HepG2 (cell line): ENCODE results near the gene PDE3A. TPM values are rescaled to one million over a fixed set of nuclear protein-coding genes. Genes with fewer than 3 reads are reported as not detected.

Experiments used
- ATAC-seq: fragments of 200-7000 bp; cut with Tn5 transposase; 3 replicates; pipeline ENCODE4 v1.9.1; 2020; ENCODE audit warnings: mild to moderate bottlenecking, moderate library complexity
- BruUV-seq: library from RNA; stranded (reverse); fragments of 400-500 nt; replicated peaks from 2 replicates; lab custom pipeline; 2021; lab: Mats Ljungman, UMichigan
- CTCF ChIA-PET: fragments of 300-600 bp; formaldehyde crosslinking; extraction: SDS; loops from one replicate; lab custom pipeline; 2021; ENCODE audit warnings: low total read pairs, inconsistent platforms, low intra/inter-chr PET ratio; lab: Yijun Ruan, JAX
- POLR2A ChIA-PET: fragments of 350-600 bp; sonication (Branson Sonifier 250); formaldehyde crosslinking; loops from one replicate; lab custom pipeline; 2020; ENCODE audit warnings: antibody characterized with exemption, inconsistent platforms; lab: Yijun Ruan, JAX
- DNase-seq: peaks from one replicate; pipeline ENCODE4 v3.0.0-alpha.2; 2015; ENCODE audit warnings: low spot score
- FAIRE-seq: peaks from 3 replicates; lab custom pipeline; 2011; peaks lifted over from hg19 to GRCh38; lab: Jason Lieb, UNC
- H2AFZ ChIP-seq: one replicate; pipeline ENCODE4 v1.6.1; 2011; ENCODE audit warnings: low read length, inconsistent platforms
- H3K27ac ChIP-seq: fragments of 300-600 bp; 3 replicates; pipeline ENCODE4 v1.8.0; 2011; ENCODE audit warnings: mixed run types, mild to moderate bottlenecking, mixed read lengths, low read length, inconsistent platforms; ENCODE audit not compliant: insufficient read depth; ENCODE audit errors: extremely low read length
- H3K27me3 ChIP-seq, 2 experiments: fragments of 200-600 bp in 1 of 2; 2 replicates in 1 of 2; 3 replicates in 1 of 2; pipeline versions ENCODE4 v1.6.0 to v1.8.0; 2011; ENCODE audit warnings: low read length in 2 of 2, mild to moderate bottlenecking in 2 of 2, moderate library complexity in 2 of 2, inconsistent platforms in 1 of 2; ENCODE audit not compliant: insufficient read depth in 2 of 2, control insufficient read depth in 1 of 2
- H3K36me3 ChIP-seq, 2 experiments: fragments of 200-600 bp in 1 of 2; replicated peaks in 1 of 2; 2 replicates in 1 of 2; 3 replicates in 1 of 2; pipeline versions ENCODE4 v1.5.1 to v1.8.0; 2011; ENCODE audit warnings: low read length in 2 of 2, inconsistent platforms in 1 of 2; ENCODE audit not compliant: insufficient read depth in 2 of 2, control insufficient read depth in 1 of 2
- H3K4me1 ChIP-seq: 2 replicates; pipeline ENCODE4 v1.5.1; 2012; ENCODE audit warnings: low read length, inconsistent platforms; ENCODE audit not compliant: insufficient read depth
- H3K4me2 ChIP-seq: 2 replicates; pipeline ENCODE4 v1.6.0; 2011; ENCODE audit warnings: low read depth, low read length, inconsistent platforms
- H3K4me3 ChIP-seq, 3 experiments: fragments of 200-600 bp in 1 of 3; sonication (generic), shearing (Covaris generic) in 1 of 3; replicated peaks in 1 of 3; 2 replicates each; pipeline ENCODE4 v1.5.1; 2011 to 2016; ENCODE audit warnings: low read length in 3 of 3, inconsistent platforms in 2 of 3, low read depth in 2 of 3, mild to moderate bottlenecking in 2 of 3, control low read depth in 1 of 3, mixed read lengths in 1 of 3; ENCODE audit not compliant: insufficient read depth in 1 of 3
- H3K79me2 ChIP-seq: one replicate; pipeline ENCODE4 v1.6.1; 2011; ENCODE audit warnings: low read length, inconsistent platforms; ENCODE audit not compliant: insufficient read depth
- H3K9ac ChIP-seq: 2 replicates; pipeline ENCODE4 v1.6.0; 2011; ENCODE audit warnings: mild to moderate bottlenecking, low read depth, low read length, inconsistent platforms; ENCODE audit not compliant: insufficient read depth
- H3K9me3 ChIP-seq: 2 replicates; pipeline ENCODE4 v1.5.1; 2012; ENCODE audit warnings: mild to moderate bottlenecking, low read length
- H4K20me1 ChIP-seq: 2 replicates; pipeline ENCODE4 v1.6.0; 2011; ENCODE audit warnings: inconsistent platforms, mild to moderate bottlenecking, low read length, moderate library complexity; ENCODE audit not compliant: insufficient read depth
- ARNT2 ChIP-seq: sonication (generic); formaldehyde crosslinking; IDR thresholded peaks from 2 replicates; pipeline ENCODE4 v1.8.0; 2022; ENCODE audit warnings: mild to moderate bottlenecking, low read depth, missing genetic modification reagents, moderate library complexity
- FOXM1 ChIP-seq: sonication (generic); formaldehyde crosslinking; IDR thresholded peaks from 2 replicates; pipeline ENCODE4 v1.5.0; 2020; ENCODE audit warnings: missing genetic modification reagents
- HIC2 ChIP-seq: sonication (generic); formaldehyde crosslinking; IDR thresholded peaks from 2 replicates; pipeline ENCODE4 v1.9.0; 2022; ENCODE audit warnings: low read depth, missing genetic modification reagents
- HOXA5 ChIP-seq: sonication (generic); formaldehyde crosslinking; IDR thresholded peaks from 2 replicates; pipeline ENCODE4 v1.4.0; 2020; ENCODE audit warnings: missing genetic modification reagents
- HOXD1 ChIP-seq: sonication (generic); formaldehyde crosslinking; IDR thresholded peaks from 2 replicates; pipeline ENCODE4 v1.5.0; 2020; ENCODE audit warnings: missing genetic modification reagents
- ISL2 ChIP-seq: sonication (generic); formaldehyde crosslinking; IDR thresholded peaks from 2 replicates; pipeline ENCODE4 v1.5.0; 2020; ENCODE audit warnings: missing genetic modification reagents
- ISX ChIP-seq: sonication (generic); formaldehyde crosslinking; conservative IDR thresholded peaks from 2 replicates; pipeline ENCODE4 v1.5.0; 2020; ENCODE audit warnings: missing genetic modification reagents
- KDM4B ChIP-seq: sonication (generic); formaldehyde crosslinking; IDR thresholded peaks from 2 replicates; pipeline ENCODE4 v1.4.0; 2020; ENCODE audit warnings: missing genetic modification reagents
- MLX ChIP-seq: IDR thresholded peaks from 2 replicates; pipeline ENCODE4 v1.6.1; 2016
- SMAD1 ChIP-seq: sonication (generic); formaldehyde crosslinking; IDR thresholded peaks from 2 replicates; pipeline ENCODE4 v1.4.0; 2020; ENCODE audit warnings: missing genetic modification reagents, low read depth, mild to moderate bottlenecking, borderline replicate concordance
- TOE1 ChIP-seq: sonication (generic); formaldehyde crosslinking; IDR thresholded peaks from 2 replicates; pipeline ENCODE4 v1.4.0; 2020; ENCODE audit warnings: mild to moderate bottlenecking, missing genetic modification reagents
- ZFP37 ChIP-seq: sonication (generic); formaldehyde crosslinking; IDR thresholded peaks from 2 replicates; pipeline ENCODE4 v1.4.0; 2020; ENCODE audit warnings: missing genetic modification reagents, borderline replicate concordance
- WGBS: methylation state at CpG from one replicate; pipeline ENCODE4 v1.1.6; 2017; ENCODE audit warnings: low lambda C conversion rate; 5-methylcytosine and 5-hydroxymethylcytosine counted together
- in situ Hi-C: cut with HindIII; loops from 2 replicates; pipeline ENCODE4 v1.10.0; 2017; ENCODE audit warnings: low pct_unique_long_range_greater_than_20kb; ENCODE audit not compliant: extremely low pct_ligation_motif_present
- intact Hi-C: fragments of 100-400 bp; cut with micrococcal nuclease; formaldehyde crosslinking; loops from one replicate; pipeline ENCODE4 v1.10.0; 2022; ENCODE audit not compliant: unreplicated experiment
- polyA plus RNA-seq, 8 experiments: library from polyadenylated mRNA; depleted of rRNA in 3 of 8; stranded (reverse) in 7 of 8; unstranded in 1 of 8; fragments of >200 nt; fragmentation: Illumina TruSeq in 4 of 8; extraction: Trizol in 4 of 8; gene quantifications; 2 replicates each; pipeline versions ENCODE4 v1.2.1 to v1.2.3, GENCODE V29; 2011 to 2016; ENCODE audit warnings: low read depth in 4 of 8, missing spikeins in 1 of 8, mixed read lengths in 1 of 8; ENCODE audit not compliant: insufficient read depth in 1 of 8
- total RNA-seq, 5 experiments: library from RNA; depleted of rRNA; stranded (reverse); fragments of >200 nt; fragmentation: Illumina TruSeq; extraction: Trizol; gene quantifications; 2 replicates each; pipeline ENCODE4 v1.2.3, GENCODE V29; 2016; ENCODE audit warnings: low read depth in 1 of 5

Gene PDE3A
- total and polyA plus RNA-seq, 2 of the 13 experiments (the other 11 are each of a cell fraction or from before 2014, with no cell fraction given), result 0.77 to 1.5 TPM

GRCh38 chr12:20588042-20588441, 219.7 kb downstream of the PDE3A start:
- in situ Hi-C loops (no loop called here), intact Hi-C loops (no loop called here)
- Histone ChIP-seq H4K20me1 (no peaks in the 10 kb centered on the region), H3K9me3 (no peaks in the 10 kb centered on the region), H3K27me3 (no peaks in the 10 kb centered on the region), H2AFZ (no peak overlapping the region), H3K36me3 (no peaks in the 10 kb centered on the region), H3K79me2 (no peaks in the 10 kb centered on the region), H3K9ac (no peak overlapping the region), H3K4me3 (no peak overlapping the region), H3K27ac (no peak overlapping the region), H3K4me1 (no peaks in the 10 kb centered on the region), H3K4me2 (no peak overlapping the region)
- WGBS, result 37% methylated on average over 3 of the region's 3 CpGs
- no TSS peak for BruUV-seq
- FAIRE-seq (no peak), DNase-seq (no peak), ATAC-seq (no peak)
- ChIA-PET POLR2A (no interaction called here), CTCF (no interaction called here)
- TF ChIP-seq HOXD1 (CRISPR knock-in tag) (no peak), KDM4B (CRISPR knock-in tag) (no peak), ARNT2 (CRISPR knock-in tag) (no peak), TOE1 (CRISPR knock-in tag) (no peak), HIC2 (CRISPR knock-in tag) (no peak), FOXM1 (CRISPR knock-in tag) (no peak), ZFP37 (no peak)

GRCh38 chr12:20590570-20590969, 222.2 kb downstream of the PDE3A start:
- Histone ChIP-seq H3K79me2 (no peaks in the 10 kb centered on the region), H3K36me3 (no peaks in the 10 kb centered on the region), H3K4me2 (no peak overlapping the region), H3K4me1 (no peaks in the 10 kb centered on the region), H3K9me3 (no peaks in the 10 kb centered on the region), H3K4me3 (no peak overlapping the region), H4K20me1 (no peaks in the 10 kb centered on the region), H3K9ac (no peak overlapping the region), H3K27ac (no peak overlapping the region), H3K27me3 (no peaks in the 10 kb centered on the region), H2AFZ (no peak overlapping the region)
- ATAC-seq (no peak), DNase-seq (no peak), FAIRE-seq (no peak)
- POLR2A ChIA-PET, result no interaction called here
- 6% methylated on average over 3 of the region's 3 CpGs for WGBS
- intact Hi-C loops, result no loop called here
- BruUV-seq, result no TSS peak
- TF ChIP-seq SMAD1 (CRISPR knock-in tag) (no peak), ISX (no peak), MLX (CRISPR knock-in tag) (no peak), ISL2 (CRISPR knock-in tag) (no peak), HOXA5 (CRISPR knock-in tag) (no peak)
- CTCF ChIA-PET, result no interaction called here
- in situ Hi-C loops, result no loop called here
